ENCODE measurements around the gene MED26. TPM values are rescaled to one million over a fixed set of nuclear protein-coding genes. Genes with fewer than 3 reads are reported as not detected.

MED26 gene
- total and polyA plus RNA-seq, 2 of the 13 experiments (the other 11 are each of a cell fraction or from before 2014, with no cell fraction given), result 3.5 to 3.8 TPM

DNA sequence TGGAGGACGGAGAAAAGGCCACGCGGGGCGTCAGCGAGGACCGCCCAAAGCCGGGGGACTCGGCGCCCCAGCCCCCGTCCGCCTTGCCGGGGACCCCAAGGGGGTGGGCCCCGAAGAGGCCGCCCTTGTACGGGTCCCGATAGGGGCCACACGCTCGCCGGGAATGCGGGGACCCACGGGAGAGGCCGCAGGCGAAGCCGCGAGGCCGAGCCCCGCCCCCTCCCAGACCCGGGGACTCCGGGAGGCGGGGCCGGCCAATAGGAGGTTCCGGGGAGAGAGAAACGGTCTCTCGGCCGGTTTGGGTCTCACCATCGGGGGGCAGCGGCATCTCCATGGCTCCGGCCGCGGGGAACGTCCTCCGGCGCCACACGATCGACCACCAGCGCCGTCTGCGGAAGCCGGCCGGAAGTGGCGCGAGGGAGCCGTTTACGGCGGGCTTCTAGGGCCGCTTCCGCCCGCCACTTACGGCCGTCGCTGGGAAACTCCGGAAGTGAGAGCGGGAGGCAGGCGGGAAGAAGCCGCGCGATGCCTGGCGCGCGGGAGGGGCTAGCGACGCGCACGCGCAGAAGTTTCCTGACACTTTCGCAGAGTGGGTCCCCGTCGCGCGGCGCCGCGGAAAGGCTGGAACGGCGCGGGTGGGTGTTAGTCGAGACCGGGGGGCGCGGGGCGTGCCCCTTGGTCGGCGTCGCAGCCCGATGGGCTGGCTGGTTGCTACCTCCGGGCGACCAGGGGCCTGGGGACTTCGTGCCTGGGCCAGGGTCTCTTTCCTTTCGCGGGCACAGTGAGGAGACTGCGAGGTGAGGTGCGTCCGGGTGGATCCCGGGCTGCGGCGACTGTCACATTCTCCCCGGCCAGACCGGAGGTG lies 85.7 kb downstream of the MED26 start, which contains the start of gene CHERP (continued):
- TF ChIP-seq, protein P1, sequence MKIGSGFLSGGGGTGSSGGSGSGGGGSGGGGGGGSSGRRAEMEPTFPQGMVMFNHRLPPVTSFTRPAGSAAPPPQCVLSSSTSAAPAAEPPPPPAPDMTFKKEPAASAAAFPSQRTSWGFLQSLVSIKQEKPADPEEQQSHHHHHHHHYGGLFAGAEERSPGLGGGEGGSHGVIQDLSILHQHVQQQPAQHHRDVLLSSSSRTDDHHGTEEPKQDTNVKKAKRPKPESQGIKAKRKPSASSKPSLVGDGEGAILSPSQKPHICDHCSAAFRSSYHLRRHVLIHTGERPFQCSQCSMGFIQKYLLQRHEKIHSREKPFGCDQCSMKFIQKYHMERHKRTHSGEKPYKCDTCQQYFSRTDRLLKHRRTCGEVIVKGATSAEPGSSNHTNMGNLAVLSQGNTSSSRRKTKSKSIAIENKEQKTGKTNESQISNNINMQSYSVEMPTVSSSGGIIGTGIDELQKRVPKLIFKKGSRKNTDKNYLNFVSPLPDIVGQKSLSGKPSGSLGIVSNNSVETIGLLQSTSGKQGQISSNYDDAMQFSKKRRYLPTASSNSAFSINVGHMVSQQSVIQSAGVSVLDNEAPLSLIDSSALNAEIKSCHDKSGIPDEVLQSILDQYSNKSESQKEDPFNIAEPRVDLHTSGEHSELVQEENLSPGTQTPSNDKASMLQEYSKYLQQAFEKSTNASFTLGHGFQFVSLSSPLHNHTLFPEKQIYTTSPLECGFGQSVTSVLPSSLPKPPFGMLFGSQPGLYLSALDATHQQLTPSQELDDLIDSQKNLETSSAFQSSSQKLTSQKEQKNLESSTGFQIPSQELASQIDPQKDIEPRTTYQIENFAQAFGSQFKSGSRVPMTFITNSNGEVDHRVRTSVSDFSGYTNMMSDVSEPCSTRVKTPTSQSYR (CRISPR knock-in tag; IDR thresholded peaks at IDR 0.05; ENCODE audit: borderline replicate concordance), result peak; percentile 27; the same call in 1 of the 2 replicates
- no peak; the same call in 1 of the 2 replicates for TF ChIP-seq MIER3 (CRISPR knock-in tag; IDR thresholded peaks at IDR 0.05; ENCODE audit: borderline replicate concordance)
- no peak for TF ChIP-seq PCBP1 (IDR thresholded peaks at IDR 0.05; ENCODE audit: borderline replicate concordance, low read depth, low read length)
- TF ChIP-seq ZNF709 (CRISPR knock-in tag; IDR thresholded peaks at IDR 0.05), result peak; percentile 80; the same call in 1 of the 2 replicates
- TF ChIP-seq ZNF800 (CRISPR knock-in tag; IDR thresholded peaks at IDR 0.05), result peak; percentile 77; the same call in 1 of the 2 replicates
- TF ChIP-seq ZNF7 (CRISPR knock-in tag; IDR thresholded peaks at IDR 0.05), result no peak
- no peak for TF ChIP-seq ZIK1 (CRISPR knock-in tag; IDR thresholded peaks at IDR 0.05; ENCODE audit: borderline replicate concordance, low read depth)
- TF ChIP-seq EHMT2 (IDR thresholded peaks at IDR 0.05; ENCODE audit: borderline replicate concordance, low read depth, low read length), result no peak
- no peak; the same call in 1 of the 2 replicates for TF ChIP-seq SAFB2 (CRISPR knock-in tag; IDR thresholded peaks at IDR 0.05; ENCODE audit: borderline replicate concordance, low read depth)
- TF ChIP-seq, protein P2, sequence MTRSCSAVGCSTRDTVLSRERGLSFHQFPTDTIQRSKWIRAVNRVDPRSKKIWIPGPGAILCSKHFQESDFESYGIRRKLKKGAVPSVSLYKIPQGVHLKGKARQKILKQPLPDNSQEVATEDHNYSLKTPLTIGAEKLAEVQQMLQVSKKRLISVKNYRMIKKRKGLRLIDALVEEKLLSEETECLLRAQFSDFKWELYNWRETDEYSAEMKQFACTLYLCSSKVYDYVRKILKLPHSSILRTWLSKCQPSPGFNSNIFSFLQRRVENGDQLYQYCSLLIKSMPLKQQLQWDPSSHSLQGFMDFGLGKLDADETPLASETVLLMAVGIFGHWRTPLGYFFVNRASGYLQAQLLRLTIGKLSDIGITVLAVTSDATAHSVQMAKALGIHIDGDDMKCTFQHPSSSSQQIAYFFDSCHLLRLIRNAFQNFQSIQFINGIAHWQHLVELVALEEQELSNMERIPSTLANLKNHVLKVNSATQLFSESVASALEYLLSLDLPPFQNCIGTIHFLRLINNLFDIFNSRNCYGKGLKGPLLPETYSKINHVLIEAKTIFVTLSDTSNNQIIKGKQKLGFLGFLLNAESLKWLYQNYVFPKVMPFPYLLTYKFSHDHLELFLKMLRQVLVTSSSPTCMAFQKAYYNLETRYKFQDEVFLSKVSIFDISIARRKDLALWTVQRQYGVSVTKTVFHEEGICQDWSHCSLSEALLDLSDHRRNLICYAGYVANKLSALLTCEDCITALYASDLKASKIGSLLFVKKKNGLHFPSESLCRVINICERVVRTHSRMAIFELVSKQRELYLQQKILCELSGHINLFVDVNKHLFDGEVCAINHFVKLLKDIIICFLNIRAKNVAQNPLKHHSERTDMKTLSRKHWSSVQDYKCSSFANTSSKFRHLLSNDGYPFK (CRISPR knock-in tag; IDR thresholded peaks at IDR 0.05; ENCODE audit: borderline replicate concordance), result peak; percentile 89; the same call in 1 of the 2 replicates
- TF ChIP-seq ZNF557 (CRISPR knock-in tag; IDR thresholded peaks at IDR 0.05), result 0 out of 2 replicates have a peak, but pooled peaks have one; percentile 27
- no peak for TF ChIP-seq RNF219 (CRISPR knock-in tag; IDR thresholded peaks at IDR 0.05)
- TF ChIP-seq ZNF766 (CRISPR knock-in tag; IDR thresholded peaks at IDR 0.05; ENCODE audit: borderline replicate concordance), result peak; percentile 52; the same call in 1 of the 2 replicates
- TF ChIP-seq, protein P3, sequence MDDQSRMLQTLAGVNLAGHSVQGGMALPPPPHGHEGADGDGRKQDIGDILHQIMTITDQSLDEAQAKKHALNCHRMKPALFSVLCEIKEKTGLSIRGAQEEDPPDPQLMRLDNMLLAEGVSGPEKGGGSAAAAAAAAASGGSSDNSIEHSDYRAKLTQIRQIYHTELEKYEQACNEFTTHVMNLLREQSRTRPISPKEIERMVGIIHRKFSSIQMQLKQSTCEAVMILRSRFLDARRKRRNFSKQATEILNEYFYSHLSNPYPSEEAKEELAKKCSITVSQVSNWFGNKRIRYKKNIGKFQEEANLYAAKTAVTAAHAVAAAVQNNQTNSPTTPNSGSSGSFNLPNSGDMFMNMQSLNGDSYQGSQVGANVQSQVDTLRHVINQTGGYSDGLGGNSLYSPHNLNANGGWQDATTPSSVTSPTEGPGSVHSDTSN (CRISPR knock-in tag; IDR thresholded peaks at IDR 0.05; ENCODE audit: borderline replicate concordance), result 0 out of 2 replicates have a peak, but pooled peaks have one; percentile 42
- no peak for TF ChIP-seq RORA (CRISPR knock-in tag; IDR thresholded peaks at IDR 0.05)
